Endothelial cell of umbilical vein (primary cell): ENCODE data around the gene KSR1. TPM values are rescaled to one million over a fixed set of nuclear protein-coding genes. Genes with fewer than 3 reads are reported as not detected.

Experiments used
- BruUV-seq: library from RNA; stranded (reverse); fragments of 400-500 nt; replicated peaks from 2 replicates; lab custom pipeline; 2021; lab: Mats Ljungman, UMichigan
- CTCF ChIA-PET: fragments of 300-600, 350-600 bp; sonication (Branson Sonifier 250); formaldehyde crosslinking; loops from one replicate; lab custom pipeline; 2021; ENCODE audit warnings: antibody characterized with exemption, inconsistent platforms; lab: Charles Lee
- POLR2A ChIA-PET: fragments of 300-600, 350-600 bp; sonication (Branson Sonifier 250); formaldehyde crosslinking; loops from one replicate; lab custom pipeline; 2021; ENCODE audit warnings: antibody characterized with exemption, inconsistent platforms; lab: Charles Lee
- DNase-seq: peaks from one replicate; pipeline ENCODE4 v3.0.0-alpha.2; 2011; ENCODE audit warnings: low read depth, low spot score
- FAIRE-seq: peaks from 2 replicates; lab custom pipeline; 2011; peaks lifted over from hg19 to GRCh38; lab: Jason Lieb, UNC
- H2AFZ ChIP-seq: 2 replicates; pipeline ENCODE4 v1.6.0; 2012; ENCODE audit warnings: low read depth, low read length, control low read depth, inconsistent platforms
- H3K27ac ChIP-seq: 2 replicates; pipeline ENCODE4 v1.5.1; 2011; ENCODE audit warnings: low read depth, mild to moderate bottlenecking, control low read depth, low read length, moderate library complexity; ENCODE audit not compliant: insufficient read depth
- H3K27me3 ChIP-seq, 2 experiments: 2 replicates each; pipeline versions ENCODE4 v1.6.0 to v1.6.1; 2011; ENCODE audit warnings: low read length in 2 of 2, mixed read lengths in 1 of 2; ENCODE audit not compliant: control insufficient read depth in 2 of 2, insufficient read depth in 2 of 2
- H3K36me3 ChIP-seq, 2 experiments: 2 replicates in 1 of 2; 3 replicates in 1 of 2; pipeline ENCODE4 v1.5.1; 2011; ENCODE audit warnings: low read length in 2 of 2, mild to moderate bottlenecking in 1 of 2, moderate library complexity in 1 of 2; ENCODE audit not compliant: control insufficient read depth in 2 of 2, insufficient read depth in 2 of 2; ENCODE audit errors: extremely low read depth in 1 of 2
- H3K4me1 ChIP-seq: 3 replicates; pipeline ENCODE4 v1.5.1; 2011; ENCODE audit warnings: mild to moderate bottlenecking, low read length; ENCODE audit not compliant: control insufficient read depth, insufficient read depth; ENCODE audit errors: extremely low read depth
- H3K4me2 ChIP-seq: 2 replicates; pipeline ENCODE4 v1.6.1; 2011; ENCODE audit warnings: low read length, control low read depth, mixed read lengths; ENCODE audit not compliant: insufficient read depth
- H3K4me3 ChIP-seq, 3 experiments: fragments of 200-600 bp in 1 of 3; sonication (generic), shearing (Covaris generic) in 1 of 3; replicated peaks in 1 of 3; 2 replicates each; pipeline ENCODE4 v1.5.1; 2011 to 2016; ENCODE audit warnings: control low read depth in 3 of 3, low read length in 3 of 3, mild to moderate bottlenecking in 2 of 3, inconsistent platforms in 1 of 3, low read depth in 1 of 3, moderate library complexity in 1 of 3; ENCODE audit not compliant: insufficient read depth in 1 of 3
- H3K79me2 ChIP-seq: 2 replicates; pipeline ENCODE4 v1.6.0; 2012; ENCODE audit warnings: low read length, inconsistent platforms; ENCODE audit not compliant: control insufficient read depth, insufficient read depth
- H3K9ac ChIP-seq: replicated peaks from 2 replicates; pipeline ENCODE3; 2011; ENCODE audit warnings: low read length, control low read depth; ENCODE audit not compliant: insufficient read depth; ENCODE audit errors: extremely low read depth
- H3K9me1 ChIP-seq: replicated peaks from 3 replicates; pipeline ENCODE4 v1.6.0; 2011; ENCODE audit warnings: mild to moderate bottlenecking, low read length; ENCODE audit not compliant: control insufficient read depth, insufficient read depth; ENCODE audit errors: extremely low read depth
- H3K9me3 ChIP-seq: replicated peaks from 2 replicates; pipeline ENCODE4 v1.5.1; 2012; ENCODE audit warnings: low read length, inconsistent platforms; ENCODE audit not compliant: control insufficient read depth, insufficient read depth
- H4K20me1 ChIP-seq: replicated peaks from 2 replicates; pipeline ENCODE3; 2011; ENCODE audit warnings: mild to moderate bottlenecking, low read length; ENCODE audit not compliant: control insufficient read depth, insufficient read depth; ENCODE audit errors: extremely low read depth
- CTCF ChIP-seq, 2 donors: IDR thresholded peaks; 1 replicate in 1 of 2; 2 replicates in 1 of 2; pipeline ENCODE4 v1.5.1; 2011; ENCODE audit warnings: low read length in 2 of 2, mild to moderate bottlenecking in 2 of 2, moderate library complexity in 2 of 2, control low read depth in 1 of 2, inconsistent platforms in 1 of 2, low read depth in 1 of 2; ENCODE audit not compliant: insufficient read depth in 1 of 2; ENCODE audit errors: extremely low read depth in 1 of 2
- EZH2 ChIP-seq: IDR thresholded peaks from 2 replicates; pipeline ENCODE4 v1.6.1; 2012; ENCODE audit warnings: borderline replicate concordance, low read depth, mild to moderate bottlenecking, moderate library complexity, low read length, inconsistent platforms; ENCODE audit not compliant: severe bottlenecking
- FOS ChIP-seq: IDR thresholded peaks from 2 replicates; pipeline ENCODE4 v1.6.1; 2011; ENCODE audit warnings: mild to moderate bottlenecking, low read length, moderate library complexity, borderline replicate concordance; ENCODE audit not compliant: insufficient read depth
- GATA2 ChIP-seq: IDR thresholded peaks from 2 replicates; pipeline ENCODE4 v1.7.0; 2011; ENCODE audit warnings: low read depth, mild to moderate bottlenecking, moderate library complexity, mixed read lengths, low read length; ENCODE audit not compliant: insufficient read length, insufficient read depth
- JUN ChIP-seq: IDR thresholded peaks from 2 replicates; pipeline ENCODE4 v1.6.1; 2011; ENCODE audit warnings: borderline replicate concordance, low read depth; ENCODE audit not compliant: insufficient read length, insufficient read depth
- MAX ChIP-seq: IDR thresholded peaks from 2 replicates; pipeline ENCODE4 v1.6.1; 2011; ENCODE audit not compliant: insufficient read depth, insufficient read length
- MYC ChIP-seq: IDR thresholded peaks from one replicate; pipeline ENCODE4 v1.6.1; 2011; ENCODE audit warnings: mild to moderate bottlenecking, low read depth, low read length
- POLR2A ChIP-seq: IDR thresholded peaks from 2 replicates; pipeline ENCODE4 v1.6.1; 2012; ENCODE audit warnings: low read depth, mild to moderate bottlenecking, control low read depth, low read length
- POLR2AphosphoS5 ChIP-seq: IDR thresholded peaks from 2 replicates; pipeline ENCODE4 v1.6.1; 2012; ENCODE audit warnings: low read depth, mild to moderate bottlenecking, control low read depth, low read length, moderate library complexity; ENCODE audit not compliant: insufficient read depth
- dilution Hi-C: fragments of 300-500 bp; cut with MboI; formaldehyde crosslinking; loops from one replicate; pipeline ENCODE4 v1.15.0; 2019; ENCODE audit warnings: low sequenced_read_pairs; ENCODE audit not compliant: extremely low pct_ligation_motif_present
- intact Hi-C: fragments of 100-400 bp; cut with micrococcal nuclease; formaldehyde crosslinking; loops from one replicate; pipeline ENCODE4 v1.10.0; 2022
- polyA plus RNA-seq, 4 experiments: library from polyadenylated mRNA; depleted of rRNA in 3 of 4; stranded (reverse) in 3 of 4; unstranded in 1 of 4; fragments of >200 nt; gene quantifications; 2 replicates each; pipeline versions ENCODE4 v1.2.1 to v1.2.3, GENCODE V29; 2011 to 2012; ENCODE audit warnings: missing spikeins in 1 of 4
- total RNA-seq: library from RNA; stranded (reverse); gene quantifications from 2 replicates; pipeline ENCODE4 v1.2.3, GENCODE V29; 2021

The KSR1 gene
- total and polyA plus RNA-seq, 2 donors (not counting 3 experiments of a cell fraction or from before 2014, with no cell fraction given): 35.4 to 80.2 TPM

- H3K79me2 ChIP-seq: peaks cover 42% of the 10 kb centered on the region
Observed at GRCh38 chr17:27575096-27575911, 119.1 kb downstream of the KSR1 start.

GRCh38 chr17:27575912-27576252, 119.6 kb downstream of the KSR1 start:
- Histone ChIP-seq H3K4me2 (no peak overlapping the region), H2AFZ (no peak overlapping the region), H3K36me3 (no peaks in the 10 kb centered on the region), H4K20me1 (no peaks in the 10 kb centered on the region), H3K9me3 (no peaks in the 10 kb centered on the region), H3K79me2 (peaks cover 39% of the 10 kb centered on the region), H3K4me1 (peaks cover 17% of the 10 kb centered on the region), H3K27ac (no peak overlapping the region), H3K9me1 (no peaks in the 10 kb centered on the region), H3K4me3 (no peak overlapping the region), H3K9ac (no peak overlapping the region), H3K27me3 (no peaks in the 10 kb centered on the region)
- BruUV-seq: no TSS peak
- dilution Hi-C loops (no loop called here), intact Hi-C loops (no loop called here)
- no peak for DNase-seq
- no peak for TF ChIP-seq FOS
- no peak for TF ChIP-seq CTCF (IDR thresholded peaks at IDR 0.05; ENCODE audit: extremely low read depth in 1 of 2, insufficient read depth in 1 of 2, low read depth in 1 of 2, low read length in 2 of 2)
- no peak for TF ChIP-seq POLR2A
- no peak for TF ChIP-seq MAX
- no peak for TF ChIP-seq EZH2
- no peak for TF ChIP-seq GATA2
- TF ChIP-seq POLR2AphosphoS5: no peak
- TF ChIP-seq MYC: no peak
- TF ChIP-seq JUN: no peak
- ChIA-PET CTCF (interaction anchor here (1.1 to 3.4 kb wide), 3 partner anchors 10 to 191 kb away, joined by 3 to 18 read pairs (median 9); no protein-coding TSS in a partner anchor), POLR2A (no interaction called here)
- no peak for FAIRE-seq

More at GRCh38 chr17:27575096-27575911, 119.1 kb downstream of the KSR1 start:
- ChIA-PET CTCF (interaction anchor here (1.0 to 2.5 kb wide), 4 partner anchors 9 to 191 kb away, joined by 3 to 9 read pairs (median 4); no protein-coding TSS in a partner anchor), POLR2A (no interaction called here)
- Histone ChIP-seq H3K9me1 (no peaks in the 10 kb centered on the region), H3K4me1 (peaks cover 17% of the 10 kb centered on the region), H3K4me3 (no peak overlapping the region), H3K9me3 (no peaks in the 10 kb centered on the region), H3K4me2 (no peak overlapping the region), H3K9ac (no peak overlapping the region), H2AFZ (no peak overlapping the region), H4K20me1 (no peaks in the 10 kb centered on the region), H3K36me3 (no peaks in the 10 kb centered on the region), H3K27ac (no peak overlapping the region), H3K27me3 (no peaks in the 10 kb centered on the region)
- DNase-seq: no peak
- intact Hi-C loops (no loop called here), dilution Hi-C loops (no loop called here)
- BruUV-seq: no TSS peak
- FAIRE-seq: no peak
- no peak for TF ChIP-seq POLR2AphosphoS5
